HG03039 (cell line): ENCODE results near the gene FAIM2.

Experiments used
- ATAC-seq: cut with Tn5 transposase; IDR thresholded peaks from one replicate; pipeline ENCODE4 v1.9.1; 2021; ENCODE audit warnings: mild to moderate bottlenecking, moderate library complexity; ENCODE audit not compliant: unreplicated experiment

FAIM2 gene

DNA sequence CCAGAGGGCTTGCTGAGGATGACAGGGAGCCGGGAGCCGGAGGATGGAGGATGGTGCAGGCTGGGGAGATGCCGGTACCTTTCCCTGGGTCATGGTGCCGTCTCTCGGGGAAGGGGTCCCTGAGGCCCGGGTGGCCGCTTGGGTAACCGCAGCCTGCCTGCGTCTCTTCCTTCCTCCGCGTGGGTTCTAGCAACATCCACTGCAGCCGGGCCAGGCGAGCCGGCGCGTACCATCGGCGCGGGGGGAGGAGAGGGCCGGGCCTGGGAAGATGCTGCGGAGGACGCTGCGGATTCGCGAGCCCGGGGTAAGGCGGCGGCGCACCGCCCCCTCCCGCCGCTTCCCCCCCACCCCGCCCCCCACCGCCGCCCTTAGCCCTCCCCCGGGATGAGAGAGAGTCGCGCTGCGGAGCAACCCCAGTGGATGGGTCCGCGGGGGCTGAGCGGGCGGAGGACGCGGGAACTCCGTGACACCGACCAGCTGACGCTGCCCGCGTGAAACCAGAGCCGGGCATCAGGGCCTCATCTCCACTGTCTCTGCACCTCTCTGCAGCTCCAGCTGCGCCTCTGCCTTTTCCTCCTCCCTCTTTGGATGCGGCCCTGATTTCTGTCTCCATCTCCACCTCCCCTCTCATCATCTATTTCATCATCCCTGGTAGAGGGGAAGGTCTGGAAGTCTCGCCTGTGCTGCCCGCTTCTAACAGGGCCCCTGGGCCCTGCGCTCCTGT lies at the start of gene FAIM2:
Gene FAIM2 (minus strand): TSS at position 201 of the 724 bp plus-strand sequence. CDS start 108 bp downstream, at position 93.
- ATAC-seq: no peak

DNA sequence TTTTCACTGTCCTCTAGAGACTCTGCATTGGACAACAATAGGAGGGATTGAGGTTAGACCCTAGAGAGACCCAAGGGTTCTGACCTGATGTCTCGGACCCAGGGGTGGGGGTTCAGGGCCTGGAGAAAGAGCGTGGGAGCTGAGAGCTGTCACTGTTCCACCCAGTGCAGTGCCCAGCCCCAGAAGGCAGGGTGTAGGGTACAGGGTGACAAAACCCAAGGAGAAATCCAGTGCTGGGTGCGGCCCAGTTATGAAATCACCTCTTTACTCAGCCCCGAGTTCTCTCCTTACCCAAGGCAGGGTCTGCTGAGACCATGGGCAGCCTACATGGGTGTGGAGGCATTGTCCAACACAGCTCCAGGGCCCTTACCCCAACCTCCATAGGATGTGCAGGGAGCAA lies 49.5 kb upstream of the FAIM2 start:
- no peak for ATAC-seq

DNA sequence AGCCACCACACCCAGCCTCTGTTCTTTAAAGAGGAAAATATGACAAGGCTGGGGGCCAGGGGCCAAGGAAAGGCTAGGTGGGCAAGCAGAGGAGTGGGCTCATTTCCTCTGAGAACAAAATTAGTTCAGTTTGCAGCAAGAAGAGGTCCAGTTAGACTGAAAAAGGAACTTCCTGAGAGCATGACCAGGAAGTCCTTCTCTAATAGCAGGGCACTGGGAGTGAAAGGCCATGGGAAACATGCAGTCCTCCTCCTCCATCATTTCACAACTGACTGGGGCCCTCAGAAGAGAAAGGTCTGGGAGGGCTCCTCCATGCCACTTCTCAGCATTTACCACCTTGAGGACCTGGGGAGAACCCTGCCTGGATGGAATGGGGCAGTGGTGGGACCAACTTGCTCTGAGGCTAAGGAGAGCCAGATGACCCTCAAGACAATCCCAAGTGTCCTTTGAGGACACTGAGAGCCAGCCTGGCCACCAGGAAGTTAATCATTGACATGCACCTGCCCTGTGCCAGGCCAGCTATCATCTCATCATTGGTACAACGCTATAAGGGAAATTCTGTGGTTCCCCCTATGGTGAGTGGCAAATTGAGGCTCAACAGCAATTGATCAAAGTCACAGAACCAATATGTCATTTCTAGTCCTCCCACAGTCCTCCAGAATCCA lies 48.8 kb upstream of the FAIM2 start:
- no peak for ATAC-seq

DNA sequence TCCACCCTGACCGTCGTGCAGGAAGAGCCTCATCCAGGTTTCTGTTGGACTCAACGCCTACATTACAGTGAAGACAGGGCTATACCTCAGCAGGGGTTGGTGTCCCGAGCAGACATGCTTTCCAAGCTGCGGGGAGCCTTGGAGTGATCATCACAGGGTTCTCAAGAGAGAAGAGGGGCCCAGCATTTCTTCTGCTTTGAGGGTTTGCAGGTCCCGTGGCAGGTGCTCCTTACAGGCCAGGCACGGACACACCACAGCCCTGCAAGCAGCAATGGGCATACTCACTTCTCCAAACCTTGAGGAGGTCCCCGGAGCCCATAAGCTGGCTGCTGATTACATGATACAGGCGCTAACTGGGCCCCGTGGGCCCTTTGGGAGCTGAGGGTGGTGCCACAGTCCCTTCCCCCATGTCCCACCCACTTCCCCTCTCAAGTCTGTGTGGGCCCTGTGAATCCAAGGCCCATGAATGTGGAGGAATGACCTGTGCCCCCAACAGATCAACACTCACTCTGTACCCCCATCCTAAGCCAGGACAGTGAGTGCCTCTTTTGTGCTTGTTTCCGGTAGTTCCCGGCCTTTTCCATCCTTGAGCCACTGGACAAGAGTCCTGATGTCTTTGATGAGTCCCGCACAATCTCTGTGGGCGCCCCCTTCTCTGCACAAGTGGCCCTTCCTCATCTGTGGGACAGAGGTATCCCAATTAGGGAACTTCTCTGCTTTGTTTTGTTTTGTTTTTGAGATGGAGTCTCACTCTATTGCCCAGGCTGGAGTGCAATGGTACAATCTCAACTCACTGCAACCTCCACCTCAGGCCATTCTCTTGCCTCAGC lies 47.9 kb upstream of the FAIM2 start:
- no peak for ATAC-seq

DNA sequence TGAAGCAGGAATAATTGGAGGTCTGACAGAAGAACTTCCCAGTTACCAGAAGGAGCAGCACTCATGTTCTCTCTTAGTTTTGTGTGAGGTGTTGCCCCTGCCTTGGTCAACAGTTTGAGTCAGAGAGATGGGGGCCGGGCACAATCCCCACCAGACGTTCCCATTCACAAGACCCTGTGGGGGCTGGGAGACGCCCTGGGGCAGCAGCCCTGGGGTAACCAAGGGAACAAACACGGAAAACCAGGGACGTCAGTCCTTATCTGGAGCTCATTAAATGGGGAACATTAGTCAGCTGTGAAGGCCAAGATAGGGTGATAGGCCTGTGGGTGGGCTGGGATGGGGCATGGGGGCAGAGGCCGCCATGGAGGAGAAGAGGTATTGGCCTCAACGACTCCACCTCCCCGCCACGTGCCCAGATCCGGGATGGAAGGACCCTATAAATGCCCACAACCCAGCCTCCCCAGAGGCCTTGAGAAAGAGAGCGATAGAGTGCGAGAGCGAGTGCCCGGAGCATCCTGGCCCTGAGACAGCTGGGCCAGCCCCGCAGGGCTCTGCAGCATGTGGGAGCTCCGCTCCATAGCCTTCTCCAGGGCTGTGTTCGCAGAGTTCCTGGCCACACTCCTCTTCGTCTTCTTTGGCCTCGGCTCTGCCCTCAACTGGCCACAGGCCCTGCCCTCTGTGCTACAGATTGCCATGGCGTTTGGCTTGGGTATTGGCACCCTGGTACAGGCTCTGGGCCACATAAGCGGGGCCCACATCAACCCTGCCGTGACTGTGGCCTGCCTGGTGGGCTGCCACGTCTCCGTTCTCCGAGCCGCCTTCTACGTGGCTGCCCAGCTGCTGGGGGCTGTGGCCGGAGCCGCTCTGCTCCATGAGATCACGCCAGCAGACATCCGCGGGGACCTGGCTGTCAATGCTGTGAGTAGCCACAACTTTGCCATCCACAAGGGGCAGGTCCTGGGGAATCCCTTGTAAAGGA lies 46.9 kb upstream of the FAIM2 start, which contains the start of gene AQP2:
Gene AQP2 (plus strand): TSS at position 465 of the 979 bp plus-strand sequence. CDS start 94 bp downstream, at position 559.
- no peak for ATAC-seq

DNA sequence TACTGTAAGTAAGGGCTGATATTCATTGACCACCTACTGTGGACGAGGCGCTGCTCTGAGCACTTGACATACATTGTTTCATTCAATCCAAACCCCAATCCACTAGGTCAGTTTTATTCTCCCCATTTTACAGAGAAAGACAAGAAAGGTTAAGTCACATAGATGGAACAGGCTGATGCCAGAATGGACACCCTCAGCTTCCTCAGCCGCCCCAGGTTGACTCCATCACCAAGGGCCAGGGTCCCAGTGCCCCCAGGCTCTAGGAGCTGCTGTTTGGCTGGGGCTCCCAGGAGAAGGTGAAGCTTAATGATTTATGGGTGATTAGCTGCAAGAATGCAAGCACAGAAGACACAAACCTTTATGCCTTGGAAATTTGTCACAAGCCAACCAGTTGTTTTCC lies 46.2 kb upstream of the FAIM2 start:
- no peak for ATAC-seq

DNA sequence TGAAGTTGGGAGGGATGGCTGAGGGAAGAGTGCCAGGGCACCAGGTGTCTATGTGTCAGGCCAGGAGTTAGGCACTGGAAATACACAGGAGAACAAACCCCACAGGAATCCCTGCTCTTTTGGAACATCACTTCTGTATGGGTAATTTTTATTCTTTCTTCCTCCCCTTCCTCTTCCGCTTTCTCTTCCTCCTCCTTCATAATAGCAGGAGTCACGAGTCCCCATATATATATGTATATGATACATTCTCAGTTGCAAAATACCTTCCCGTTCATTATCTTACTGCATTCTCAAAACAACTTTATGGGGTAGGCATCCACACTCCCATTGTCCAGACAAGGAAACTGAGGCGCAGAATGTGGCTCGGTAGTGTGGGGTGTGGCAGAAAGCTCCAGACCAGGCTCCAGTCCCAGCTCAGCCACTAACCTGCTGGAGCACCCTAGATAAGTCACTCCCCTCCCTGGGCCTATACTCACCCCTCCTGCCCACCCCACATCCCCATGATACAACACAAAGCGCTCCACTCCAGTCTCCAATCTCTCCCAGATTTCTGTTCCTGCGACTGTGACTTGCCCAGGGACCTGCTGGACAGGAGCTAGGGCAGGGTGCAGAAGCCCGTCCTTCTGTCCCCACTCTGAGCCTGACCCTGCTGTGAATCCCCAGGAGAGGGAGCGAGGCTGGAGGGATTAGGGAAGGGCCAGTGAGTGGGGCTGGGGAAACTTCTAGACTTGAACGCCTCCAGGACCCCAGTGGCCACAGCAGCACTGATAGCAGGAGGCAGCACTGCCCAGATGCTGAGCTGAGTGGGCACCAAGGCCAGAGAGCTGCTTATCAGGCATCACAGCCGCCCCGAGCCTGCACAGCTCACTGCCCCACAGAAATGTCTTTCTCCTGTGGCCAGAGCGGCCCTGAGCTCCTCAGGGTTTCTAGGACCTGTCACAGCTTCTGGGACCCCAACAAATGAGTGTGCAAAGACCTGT lies 45.5 kb upstream of the FAIM2 start:
- no peak for ATAC-seq

DNA sequence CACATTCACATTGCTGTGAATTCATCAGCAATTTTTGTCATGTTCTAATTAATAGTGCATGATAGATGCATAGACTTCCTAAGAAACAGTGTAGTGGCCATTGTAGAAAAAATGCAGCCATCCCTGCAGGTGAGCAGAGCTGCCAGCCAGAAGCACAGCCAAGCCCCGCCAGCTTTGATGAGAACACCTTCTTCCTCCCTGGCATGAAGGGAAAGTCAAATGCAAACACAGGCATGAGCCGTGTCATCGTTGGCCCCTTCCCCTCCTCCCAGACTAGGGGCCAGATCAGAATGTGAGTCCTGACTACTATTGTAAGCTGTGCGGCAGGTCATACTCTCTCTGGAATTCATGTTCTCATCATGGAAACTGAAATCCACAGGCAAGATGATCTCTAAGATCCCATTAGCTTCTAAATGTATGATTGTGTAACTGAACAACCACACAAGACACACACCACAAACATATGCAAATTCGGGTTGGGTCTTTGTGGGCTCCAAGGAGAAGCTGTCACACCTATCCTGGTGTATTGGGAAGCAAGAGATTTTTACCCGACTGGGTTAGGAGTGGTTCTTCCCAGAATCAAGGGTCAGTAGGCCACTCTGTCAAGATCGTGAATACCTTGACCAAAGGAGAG lies 44.0 kb upstream of the FAIM2 start:
- no peak for ATAC-seq

DNA sequence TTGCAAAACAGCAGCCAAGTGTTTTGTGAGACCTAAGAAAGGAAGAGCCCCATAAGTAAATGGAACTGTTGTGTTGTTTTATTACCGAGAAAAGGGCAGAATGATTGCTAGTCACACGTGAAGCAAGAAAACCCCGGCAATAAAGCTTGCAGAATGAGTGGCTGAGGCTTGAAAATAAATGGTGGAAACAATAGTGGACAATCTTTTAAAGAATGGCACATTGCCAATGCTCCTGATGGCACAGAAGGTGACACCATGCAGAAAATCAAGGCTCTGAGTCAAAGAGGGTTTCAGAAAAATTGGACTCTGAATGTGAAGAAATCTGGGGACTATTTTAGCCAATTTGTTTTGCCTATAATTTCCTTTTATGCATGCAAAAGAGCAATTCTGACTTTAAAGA lies 42.8 kb upstream of the FAIM2 start:
- ATAC-seq: no peak

DNA sequence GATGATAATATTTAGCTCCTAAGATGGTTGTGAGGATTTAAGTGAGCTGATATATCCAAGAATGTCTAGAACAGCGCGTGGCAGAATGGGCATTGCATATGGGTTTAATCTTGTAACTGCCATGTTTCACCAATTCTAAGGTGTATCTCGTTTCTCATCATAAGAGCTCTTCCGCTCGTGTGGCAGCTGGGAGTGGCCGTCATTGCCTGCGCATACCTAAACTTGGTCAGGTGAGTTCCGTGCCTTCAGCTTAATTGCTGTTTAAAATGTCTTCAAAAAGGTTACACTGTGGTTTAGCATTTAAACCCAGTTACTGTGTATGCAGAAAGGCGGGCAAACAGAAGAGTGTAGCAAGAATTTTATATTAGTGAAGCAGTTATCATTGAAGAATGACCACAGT lies 42.4 kb upstream of the FAIM2 start:
- ATAC-seq: no peak

DNA sequence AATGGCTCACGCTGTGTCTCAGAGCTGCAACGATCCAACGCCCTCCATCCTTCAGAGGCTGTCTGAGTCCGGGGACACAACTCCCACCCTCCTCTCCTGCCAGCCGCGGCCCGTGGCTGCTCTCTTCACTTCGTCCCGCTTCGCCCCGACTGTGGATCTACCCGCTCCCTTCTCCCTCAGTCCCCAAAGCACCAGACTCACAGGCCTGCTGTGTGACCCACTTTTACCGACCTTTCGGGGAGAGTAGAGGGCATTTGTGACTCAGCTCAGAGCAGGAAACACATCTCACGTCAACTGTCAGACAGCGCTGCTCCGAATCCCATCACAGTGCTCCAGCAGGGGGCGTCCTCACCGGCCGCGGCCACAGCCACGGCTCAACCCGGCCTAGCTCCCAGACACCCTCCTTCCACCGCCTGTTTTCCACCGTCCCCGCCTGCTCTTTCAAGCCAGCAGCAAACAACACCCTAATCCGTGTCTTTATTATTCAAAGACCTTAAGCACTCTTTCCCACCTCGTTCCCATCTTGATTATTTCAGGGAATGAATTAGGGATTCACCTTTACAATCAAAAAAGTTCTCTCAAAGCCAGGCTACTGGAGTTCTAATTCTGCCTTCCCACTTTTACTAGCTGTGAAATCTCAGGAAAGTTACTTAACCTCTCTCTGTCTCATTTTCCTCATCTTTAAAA lies 41.8 kb upstream of the FAIM2 start:
- no peak for ATAC-seq

DNA sequence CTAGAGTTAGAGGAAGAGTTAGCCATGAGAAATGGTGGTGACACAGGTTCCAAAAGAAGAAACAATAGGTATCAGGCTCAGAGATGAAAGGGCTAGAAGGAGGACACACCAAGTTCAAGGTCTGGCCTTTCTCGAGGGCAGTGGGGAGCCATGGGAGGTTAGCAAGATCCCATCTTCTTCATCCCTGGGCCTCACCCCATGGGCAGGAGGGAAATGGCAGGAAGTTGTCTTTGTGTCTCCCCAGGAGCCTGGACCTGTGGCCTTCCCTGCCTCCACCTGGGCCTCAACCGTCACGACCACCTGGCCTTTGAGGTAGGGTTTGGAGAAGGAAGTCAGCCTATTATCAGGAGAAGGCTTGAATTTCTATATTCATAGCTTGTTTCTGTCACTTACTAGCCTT lies 41.0 kb upstream of the FAIM2 start:
- ATAC-seq: no peak

DNA sequence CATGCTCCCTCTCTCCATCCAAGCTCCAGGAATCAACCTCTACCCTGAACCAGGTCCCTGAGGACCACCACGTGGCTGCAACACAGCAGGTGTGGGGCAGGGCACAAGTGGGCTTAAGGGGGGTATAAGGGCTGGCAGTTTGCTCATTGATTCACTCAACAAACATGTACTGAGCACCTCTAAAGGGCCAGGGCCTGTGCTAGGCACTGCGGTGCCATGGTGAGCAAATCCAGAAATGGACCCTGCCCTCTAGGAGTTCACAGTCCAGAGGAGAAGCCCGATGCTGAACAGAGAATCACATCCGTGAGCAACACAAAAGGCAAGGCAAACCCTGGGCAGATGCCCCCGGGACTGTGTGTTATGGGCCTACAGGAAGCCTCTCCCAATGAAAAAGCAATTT lies 40.3 kb upstream of the FAIM2 start:
- ATAC-seq: no peak

DNA sequence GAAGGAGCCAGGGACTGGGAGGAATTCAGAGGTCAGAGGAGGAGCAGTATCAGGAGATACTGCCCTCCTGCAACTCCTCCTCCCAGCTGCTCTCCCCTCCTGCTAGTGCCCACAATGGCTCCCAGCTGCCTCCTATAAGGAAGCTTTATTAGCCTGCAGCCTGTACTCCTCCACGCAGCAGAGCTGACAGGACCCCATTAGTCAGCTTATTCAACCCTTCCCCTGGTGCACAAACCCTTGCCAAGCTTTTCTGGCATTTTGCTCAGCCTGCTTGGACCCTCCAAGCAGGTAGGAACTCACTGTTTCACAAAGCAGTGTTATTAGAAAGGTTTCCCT lies 39.9 kb upstream of the FAIM2 start:
- ATAC-seq: no peak

DNA sequence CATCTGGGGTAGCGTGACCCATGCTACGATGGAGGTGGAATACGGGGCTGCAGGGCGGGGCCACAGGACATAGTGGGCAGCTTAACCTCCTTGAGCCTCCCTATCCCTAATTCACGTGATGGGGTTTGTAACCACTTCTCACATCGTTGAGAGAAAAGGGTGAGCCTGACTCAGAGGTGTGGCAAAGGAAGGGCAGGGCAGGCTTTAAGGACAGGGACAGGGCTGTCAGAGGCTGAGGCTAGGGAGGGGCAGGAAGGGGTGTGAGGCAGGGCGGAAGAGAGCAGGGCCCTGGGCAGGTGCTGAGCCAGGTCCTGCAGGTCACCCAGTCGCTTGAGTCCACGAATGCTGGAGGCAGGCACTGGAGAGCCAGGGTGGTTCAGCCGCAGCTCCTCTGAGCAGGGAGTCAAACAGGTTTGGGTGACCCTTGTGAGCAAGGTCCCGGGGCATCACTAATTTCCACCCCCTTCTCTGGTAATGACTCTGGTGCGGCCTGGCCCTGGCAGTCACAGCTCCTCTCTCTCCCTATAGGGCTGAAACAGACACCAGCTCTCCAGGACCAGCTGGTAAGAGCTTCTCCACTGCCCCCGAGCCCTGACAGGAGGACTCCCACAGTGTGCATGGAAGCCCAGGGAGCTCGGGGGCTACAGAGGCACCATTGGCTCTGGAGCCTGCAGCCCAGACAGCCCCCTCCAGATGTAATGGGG lies 39.4 kb upstream of the FAIM2 start:
- no peak for ATAC-seq

DNA sequence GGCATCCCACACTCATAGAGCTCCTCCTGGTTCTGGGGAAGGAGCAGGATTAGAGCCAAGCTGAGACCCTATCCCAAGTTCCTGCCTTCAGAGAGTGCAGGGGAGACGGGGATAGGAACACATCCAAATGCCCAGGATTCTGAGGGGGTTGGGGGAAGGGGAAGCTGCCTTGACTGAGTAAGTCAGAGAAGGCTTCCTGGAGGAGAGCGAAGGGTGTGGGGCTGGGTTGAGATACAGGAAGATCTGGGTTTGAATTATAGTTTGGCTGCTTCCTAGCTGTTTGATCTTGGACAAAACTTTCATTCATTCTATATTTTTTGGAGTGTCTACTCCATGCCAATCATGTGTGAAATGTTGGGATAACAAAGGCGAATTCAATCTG lies 38.8 kb upstream of the FAIM2 start:
- ATAC-seq: no peak

DNA sequence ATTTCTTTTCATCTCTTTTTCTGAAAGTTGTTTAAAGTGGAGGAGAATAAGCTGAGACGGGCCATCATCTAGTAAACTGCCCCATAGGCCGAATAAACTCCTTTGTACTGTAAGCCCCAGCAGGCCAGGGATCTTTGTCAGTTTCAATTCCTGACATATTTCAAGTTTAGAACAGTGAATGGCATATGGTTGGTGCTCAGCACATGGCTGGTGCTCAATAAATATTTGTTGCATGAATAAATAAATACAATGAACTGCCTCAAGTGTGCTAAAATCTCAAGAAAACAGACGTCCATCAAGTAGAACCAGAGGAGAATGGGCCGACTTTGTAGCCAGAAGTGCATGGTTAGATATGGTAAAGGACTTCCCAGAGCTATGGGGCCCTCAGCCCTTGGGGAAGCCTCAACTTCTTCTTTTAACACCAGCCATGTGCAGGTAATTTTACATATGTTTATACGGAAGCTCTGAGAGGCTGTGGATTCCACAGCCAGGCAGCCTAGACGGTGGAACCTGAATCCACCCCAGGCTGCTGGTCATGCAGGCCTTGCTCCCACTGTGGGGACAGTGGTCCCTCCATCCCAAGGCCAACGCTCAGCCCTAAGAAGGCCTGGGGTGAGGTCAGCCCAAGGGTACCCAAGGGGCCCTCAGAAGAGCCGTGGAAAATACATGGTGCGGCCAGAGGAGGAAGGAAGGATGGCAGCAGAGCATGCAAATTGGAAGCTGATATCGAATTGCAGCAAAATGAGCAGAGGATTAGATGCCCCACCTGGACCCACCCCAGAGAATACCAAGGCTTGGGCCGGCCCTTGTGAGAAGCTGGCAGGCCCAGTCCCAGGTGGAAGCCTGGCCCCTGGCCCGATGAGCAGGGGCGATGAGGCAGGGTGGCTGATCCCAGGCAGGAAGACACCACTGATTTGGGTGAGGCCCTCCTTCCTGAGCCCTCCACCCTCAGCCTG lies 38.1 kb upstream of the FAIM2 start:
- ATAC-seq: no peak
